Neural cell (in vitro differentiated cells): ENCODE results near the gene VWA8. TPM values are rescaled to one million over a fixed set of nuclear protein-coding genes. Genes with fewer than 3 reads are reported as not detected.

Experiments used
- H2AFZ ChIP-seq: fragments of 200-600, 300-800 bp; sonication (generic), shearing (Covaris generic); 2 replicates; pipeline ENCODE4 v1.6.0; 2014; ENCODE audit warnings: low read depth, mild to moderate bottlenecking, antibody characterized with exemption, low read length, moderate library complexity
- H3F3A ChIP-seq: fragments of 200-600 bp; shearing (Covaris generic); 2 replicates; pipeline ENCODE4 v1.6.1; 2016; ENCODE audit warnings: mild to moderate bottlenecking, moderate library complexity, mixed read lengths, antibody characterized with exemption, low read length; ENCODE audit not compliant: insufficient read depth, poor library complexity, severe bottlenecking
- H3K27ac ChIP-seq: fragments of 200-600, 300-800 bp; sonication (generic), shearing (Covaris generic); 2 replicates; pipeline ENCODE4 v1.5.1; 2014; ENCODE audit warnings: mild to moderate bottlenecking, low read length, moderate library complexity
- H3K27me3 ChIP-seq: fragments of 300-800, 200-600 bp; sonication (generic), shearing (Covaris generic); 2 replicates; pipeline ENCODE4 v1.6.0; 2014; ENCODE audit warnings: mild to moderate bottlenecking, low read depth, low read length, moderate library complexity; ENCODE audit not compliant: insufficient read depth
- H3K36me3 ChIP-seq: fragments of 300-800, 200-600 bp; sonication (generic), shearing (Covaris generic); 2 replicates; pipeline ENCODE4 v1.5.1; 2014; ENCODE audit warnings: mild to moderate bottlenecking, antibody characterized with exemption, low read length, moderate library complexity; ENCODE audit not compliant: insufficient read depth
- H3K4me2 ChIP-seq: fragments of 300-800, 200-600 bp; sonication (generic), shearing (Covaris generic); 2 replicates; pipeline ENCODE4 v1.6.0; 2014; ENCODE audit warnings: mild to moderate bottlenecking, low read length
- H3K4me3 ChIP-seq: fragments of 300-800, 200-600 bp; sonication (generic), shearing (Covaris generic); 2 replicates; pipeline ENCODE4 v1.5.1; 2014; ENCODE audit warnings: mild to moderate bottlenecking, low read length, moderate library complexity
- H3K79me2 ChIP-seq: fragments of 200-600 bp; shearing (Covaris generic); replicated peaks from 2 replicates; pipeline ENCODE4 v1.6.0; 2014; ENCODE audit warnings: mild to moderate bottlenecking, low read length, moderate library complexity; ENCODE audit not compliant: insufficient read depth
- H3K9ac ChIP-seq: fragments of 300-800, 200-600 bp; sonication (generic), shearing (Covaris generic); 2 replicates; pipeline ENCODE4 v1.6.1; 2016; ENCODE audit warnings: mild to moderate bottlenecking, low read length, mixed read lengths
- H3K9me2 ChIP-seq: fragments of 200-600 bp; shearing (Covaris generic); 2 replicates; pipeline ENCODE4 v1.6.1; 2016; ENCODE audit warnings: mild to moderate bottlenecking, low read length, mixed read lengths; ENCODE audit not compliant: insufficient read depth
- H3K9me3 ChIP-seq: fragments of 200-600, 300-800 bp; sonication (generic), shearing (Covaris generic); 2 replicates; pipeline ENCODE4 v1.6.1; 2016; ENCODE audit warnings: mild to moderate bottlenecking, mixed run types, low read length, moderate library complexity, mixed read lengths
- H4K20me1 ChIP-seq: fragments of 200-600 bp; shearing (Covaris generic); 2 replicates; pipeline ENCODE4 v1.6.1; 2016; ENCODE audit warnings: mild to moderate bottlenecking, mixed run types; ENCODE audit not compliant: insufficient read depth
- EP300 ChIP-seq: fragments of 450-650 bp; conservative IDR thresholded peaks from 2 replicates; pipeline ENCODE4 v1.6.1; 2014; ENCODE audit warnings: antibody characterized with exemption, mild to moderate bottlenecking, moderate library complexity; ENCODE audit not compliant: poor library complexity, severe bottlenecking
- EZH2 ChIP-seq: fragments of 200-600, 300-800 bp; shearing (Covaris generic), sonication (generic); IDR thresholded peaks from 2 replicates; pipeline ENCODE4 v1.6.1; 2014; ENCODE audit warnings: antibody characterized with exemption, low read length, borderline replicate concordance, mild to moderate bottlenecking; ENCODE audit not compliant: insufficient read depth, poor library complexity, severe bottlenecking
- MXI1 ChIP-seq: fragments of 450-650 bp; conservative IDR thresholded peaks from 2 replicates; pipeline ENCODE4 v1.6.1; 2014; ENCODE audit warnings: antibody characterized with exemption, mild to moderate bottlenecking; ENCODE audit not compliant: poor library complexity, severe bottlenecking
- POLR2AphosphoS5 ChIP-seq: IDR thresholded peaks from 2 replicates; pipeline ENCODE4 v1.6.1; 2012
- RAD21 ChIP-seq: fragments of 450-650 bp; conservative IDR thresholded peaks from 2 replicates; pipeline ENCODE4 v1.6.1; 2014; ENCODE audit warnings: antibody characterized with exemption, mild to moderate bottlenecking, moderate library complexity
- SMC3 ChIP-seq: fragments of 450-650 bp; conservative IDR thresholded peaks from 2 replicates; pipeline ENCODE4 v1.6.1; 2014; ENCODE audit warnings: antibody characterized with exemption, mild to moderate bottlenecking, moderate library complexity; ENCODE audit not compliant: poor library complexity
- TAF1 ChIP-seq: IDR thresholded peaks from 2 replicates; pipeline ENCODE4 v1.6.1; 2012; ENCODE audit warnings: low read depth
- polyA plus RNA-seq: library from polyadenylated mRNA; depleted of rRNA; stranded (reverse); fragments of >200 nt; gene quantifications from 2 replicates; pipeline ENCODE4 v1.2.3, GENCODE V29; 2014
- TF ChIP-seq, protein P1 (sequence below): IDR thresholded peaks from 2 replicates; pipeline ENCODE4 v1.6.1; 2012; ENCODE audit warnings: borderline replicate concordance
- TF ChIP-seq, protein P2 (sequence below): fragments of 450-650 bp; IDR thresholded peaks from 2 replicates; pipeline ENCODE4 v1.5.1; 2014; ENCODE audit warnings: antibody characterized with exemption, mild to moderate bottlenecking, moderate library complexity; ENCODE audit not compliant: poor library complexity, severe bottlenecking

Gene VWA8
- polyA plus RNA-seq, 1 donor from 2014 or later: 3.6 TPM

DNA sequence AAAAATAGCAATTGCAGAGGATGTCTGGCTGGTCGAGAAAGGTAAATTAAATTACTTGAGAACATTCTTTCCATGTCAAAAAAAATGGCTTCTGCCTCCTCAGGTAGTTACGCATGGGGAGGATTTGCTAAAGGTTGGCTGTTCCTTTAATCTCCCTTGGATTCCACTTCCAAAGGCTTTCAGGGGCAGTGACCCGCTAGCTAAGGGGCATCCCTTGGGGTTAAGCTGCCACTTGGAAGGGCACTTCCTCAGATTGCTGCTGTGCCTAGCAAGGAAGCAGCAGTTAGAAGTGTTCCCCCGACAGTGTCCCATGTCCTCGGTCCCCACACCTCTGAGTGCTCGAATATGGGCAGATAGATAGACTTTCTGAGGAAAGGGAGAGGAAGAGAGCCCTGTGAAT, 395.1 kb downstream of the VWA8 start:
- Histone ChIP-seq H3F3A (no peaks in the 10 kb centered on the region), H3K9me2 (no peaks in the 10 kb centered on the region), H3K9me3 (no peaks in the 10 kb centered on the region), H3K27ac (no peak overlapping the region), H3K4me2 (no peak overlapping the region), H3K4me3 (no peak overlapping the region), H4K20me1 (no peaks in the 10 kb centered on the region), H3K79me2 (no peaks in the 10 kb centered on the region), H3K36me3 (no peaks in the 10 kb centered on the region), H3K9ac (no peak overlapping the region), H2AFZ (no peak overlapping the region), H3K27me3 (no peaks in the 10 kb centered on the region)
- TF ChIP-seq MXI1: no peak
- TF ChIP-seq, protein P1, sequence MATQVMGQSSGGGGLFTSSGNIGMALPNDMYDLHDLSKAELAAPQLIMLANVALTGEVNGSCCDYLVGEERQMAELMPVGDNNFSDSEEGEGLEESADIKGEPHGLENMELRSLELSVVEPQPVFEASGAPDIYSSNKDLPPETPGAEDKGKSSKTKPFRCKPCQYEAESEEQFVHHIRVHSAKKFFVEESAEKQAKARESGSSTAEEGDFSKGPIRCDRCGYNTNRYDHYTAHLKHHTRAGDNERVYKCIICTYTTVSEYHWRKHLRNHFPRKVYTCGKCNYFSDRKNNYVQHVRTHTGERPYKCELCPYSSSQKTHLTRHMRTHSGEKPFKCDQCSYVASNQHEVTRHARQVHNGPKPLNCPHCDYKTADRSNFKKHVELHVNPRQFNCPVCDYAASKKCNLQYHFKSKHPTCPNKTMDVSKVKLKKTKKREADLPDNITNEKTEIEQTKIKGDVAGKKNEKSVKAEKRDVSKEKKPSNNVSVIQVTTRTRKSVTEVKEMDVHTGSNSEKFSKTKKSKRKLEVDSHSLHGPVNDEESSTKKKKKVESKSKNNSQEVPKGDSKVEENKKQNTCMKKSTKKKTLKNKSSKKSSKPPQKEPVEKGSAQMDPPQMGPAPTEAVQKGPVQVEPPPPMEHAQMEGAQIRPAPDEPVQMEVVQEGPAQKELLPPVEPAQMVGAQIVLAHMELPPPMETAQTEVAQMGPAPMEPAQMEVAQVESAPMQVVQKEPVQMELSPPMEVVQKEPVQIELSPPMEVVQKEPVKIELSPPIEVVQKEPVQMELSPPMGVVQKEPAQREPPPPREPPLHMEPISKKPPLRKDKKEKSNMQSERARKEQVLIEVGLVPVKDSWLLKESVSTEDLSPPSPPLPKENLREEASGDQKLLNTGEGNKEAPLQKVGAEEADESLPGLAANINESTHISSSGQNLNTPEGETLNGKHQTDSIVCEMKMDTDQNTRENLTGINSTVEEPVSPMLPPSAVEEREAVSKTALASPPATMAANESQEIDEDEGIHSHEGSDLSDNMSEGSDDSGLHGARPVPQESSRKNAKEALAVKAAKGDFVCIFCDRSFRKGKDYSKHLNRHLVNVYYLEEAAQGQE: no peak

DNA sequence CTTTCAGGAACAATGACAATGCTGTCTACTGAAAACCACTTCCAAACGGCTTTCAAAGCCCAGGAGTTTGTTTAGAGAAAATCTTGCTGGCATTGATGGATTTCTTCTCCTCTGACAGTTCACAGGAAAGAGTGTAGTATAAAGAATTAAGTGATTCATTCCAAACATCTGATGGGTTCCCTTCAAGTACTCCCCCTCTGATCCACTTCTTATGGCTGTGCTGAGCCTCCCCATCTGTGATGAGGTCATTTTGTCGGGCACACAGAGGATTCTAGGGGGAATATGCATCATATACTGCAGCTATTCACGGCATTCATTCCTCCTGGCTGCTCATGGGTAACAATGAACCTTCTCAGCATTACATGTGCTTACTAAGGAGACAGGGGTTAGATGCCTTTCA, 395.7 kb downstream of the VWA8 start:
- Histone ChIP-seq H2AFZ (no peak overlapping the region), H3K9me3 (no peaks in the 10 kb centered on the region), H3K36me3 (no peaks in the 10 kb centered on the region), H3K79me2 (no peaks in the 10 kb centered on the region), H3K4me2 (no peak overlapping the region), H3K27ac (no peak overlapping the region), H3K9me2 (no peaks in the 10 kb centered on the region), H3K27me3 (no peaks in the 10 kb centered on the region), H4K20me1 (no peaks in the 10 kb centered on the region), H3K4me3 (no peak overlapping the region), H3K9ac (no peak overlapping the region), H3F3A (no peaks in the 10 kb centered on the region)
- TF ChIP-seq, protein P1: no peak
- TF ChIP-seq SMC3 (no peak), MXI1 (no peak), RAD21 (no peak), TAF1 (no peak), EZH2 (no peak), EP300 (no peak), POLR2AphosphoS5 (no peak)
- TF ChIP-seq, protein P2, sequence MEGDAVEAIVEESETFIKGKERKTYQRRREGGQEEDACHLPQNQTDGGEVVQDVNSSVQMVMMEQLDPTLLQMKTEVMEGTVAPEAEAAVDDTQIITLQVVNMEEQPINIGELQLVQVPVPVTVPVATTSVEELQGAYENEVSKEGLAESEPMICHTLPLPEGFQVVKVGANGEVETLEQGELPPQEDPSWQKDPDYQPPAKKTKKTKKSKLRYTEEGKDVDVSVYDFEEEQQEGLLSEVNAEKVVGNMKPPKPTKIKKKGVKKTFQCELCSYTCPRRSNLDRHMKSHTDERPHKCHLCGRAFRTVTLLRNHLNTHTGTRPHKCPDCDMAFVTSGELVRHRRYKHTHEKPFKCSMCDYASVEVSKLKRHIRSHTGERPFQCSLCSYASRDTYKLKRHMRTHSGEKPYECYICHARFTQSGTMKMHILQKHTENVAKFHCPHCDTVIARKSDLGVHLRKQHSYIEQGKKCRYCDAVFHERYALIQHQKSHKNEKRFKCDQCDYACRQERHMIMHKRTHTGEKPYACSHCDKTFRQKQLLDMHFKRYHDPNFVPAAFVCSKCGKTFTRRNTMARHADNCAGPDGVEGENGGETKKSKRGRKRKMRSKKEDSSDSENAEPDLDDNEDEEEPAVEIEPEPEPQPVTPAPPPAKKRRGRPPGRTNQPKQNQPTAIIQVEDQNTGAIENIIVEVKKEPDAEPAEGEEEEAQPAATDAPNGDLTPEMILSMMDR: no peak
